IPS-18c (cell line): ENCODE data around the gene DOCK6.
"Not testable (repeated sequence)": the region's sequence is repeated elsewhere in the genome, so short reads cannot be mapped to it uniquely, and the experiment has no call there.

Experiments
- H3K4me3 ChIP-seq: 2 replicates; pipeline ENCODE4 v1.7.0; 2013; ENCODE audit warnings: low read depth, mild to moderate bottlenecking, low read length, moderate library complexity; ENCODE audit not compliant: insufficient read depth
- H3K9me3 ChIP-seq: one replicate; pipeline ENCODE4 v1.6.1; 2013; ENCODE audit warnings: mild to moderate bottlenecking, low read length, moderate library complexity; ENCODE audit not compliant: control insufficient read depth, insufficient read depth

The DOCK6 gene

GRCh38 chr19:11174336-11174735, 88.0 kb downstream of the DOCK6 start:
- Histone ChIP-seq H3K9me3 (no peaks in the 10 kb centered on the region), H3K4me3 (no peak overlapping the region)

GRCh38 chr19:11173516-11174155, 88.7 kb downstream of the DOCK6 start:
- no peaks in the 10 kb centered on the region for H3K9me3 ChIP-seq
- H3K4me3 ChIP-seq: no peak overlapping the region

- Histone ChIP-seq H3K4me3 (no peak overlapping the region), H3K9me3 (no peaks in the 10 kb centered on the region)
Observed at GRCh38 chr19:11172576-11172975, 89.7 kb downstream of the DOCK6 start.

GRCh38 chr19:11171144-11171543, 91.2 kb downstream of the DOCK6 start:
- no peaks in the 10 kb centered on the region for H3K9me3 ChIP-seq
- H3K4me3 ChIP-seq: no peak overlapping the region

- H3K4me3 ChIP-seq: no peak overlapping the region
Observed at GRCh38 chr19:11169896-11170678, 92.2 kb downstream of the DOCK6 start.

GRCh38 chr19:11168568-11168967, 93.8 kb downstream of the DOCK6 start:
- peak overlapping the region; percentile 3; the same call in 1 of the 2 replicates for H3K4me3 ChIP-seq
- no peaks in the 10 kb centered on the region for H3K9me3 ChIP-seq

More at GRCh38 chr19:11169896-11170678, 92.2 kb downstream of the DOCK6 start:
- no peaks in the 10 kb centered on the region for H3K9me3 ChIP-seq

- H3K9me3 ChIP-seq: no peaks in the 10 kb centered on the region
- H3K4me3 ChIP-seq: no peak overlapping the region
Observed at GRCh38 chr19:11166281-11167142, 95.8 kb downstream of the DOCK6 start.

- H3K4me3 ChIP-seq: no peak overlapping the region
- no peaks in the 10 kb centered on the region for H3K9me3 ChIP-seq
Observed at GRCh38 chr19:11165486-11166030, 96.8 kb downstream of the DOCK6 start.

- Histone ChIP-seq H3K9me3 (no peaks in the 10 kb centered on the region), H3K4me3 (no peak overlapping the region)
Observed at GRCh38 chr19:11164879-11165406, 97.4 kb downstream of the DOCK6 start.

- no peaks in the 10 kb centered on the region for H3K9me3 ChIP-seq
- H3K4me3 ChIP-seq: no peak overlapping the region
Observed at GRCh38 chr19:11164296-11164695, 98.0 kb downstream of the DOCK6 start.

GRCh38 chr19:11160440-11160768, 101.9 kb downstream of the DOCK6 start:
- H3K9me3 ChIP-seq, H3K4me3 ChIP-seq: not testable (repeated sequence)

- no peak overlapping the region for H3K4me3 ChIP-seq
- H3K9me3 ChIP-seq: no peaks in the 10 kb centered on the region
Observed at GRCh38 chr19:11159598-11160439, 102.5 kb downstream of the DOCK6 start.

GRCh38 chr19:11155373-11156120, 106.8 kb downstream of the DOCK6 start, which contains the start of gene SPC24:
Gene SPC24, minus strand, starts transcription at chr19:11155782. Its CDS starts 6 bp downstream, at chr19:11155776.
- Histone ChIP-seq H3K9me3 (no peaks in the 10 kb centered on the region), H3K4me3 (peak within 1 kb of the TSS; percentile 96)

GRCh38 chr19:11154683-11155047, 107.7 kb downstream of the DOCK6 start:
- peak overlapping the region; percentile 96 for H3K4me3 ChIP-seq
- no peaks in the 10 kb centered on the region for H3K9me3 ChIP-seq

GRCh38 chr19:11152318-11153062, 109.8 kb downstream of the DOCK6 start:
- no peaks in the 10 kb centered on the region for H3K9me3 ChIP-seq
- H3K4me3 ChIP-seq: no peak overlapping the region
